Measurements from ENCODE around the gene CTLA4. TPM values are rescaled to one million over a fixed set of nuclear protein-coding genes. Genes with fewer than 3 reads are reported as not detected.

Gene CTLA4
- total and polyA plus RNA-seq, 10 of the 15 experiments (the other 5 are each of a cell fraction or from before 2014, with no cell fraction given), result not detected

DNA sequence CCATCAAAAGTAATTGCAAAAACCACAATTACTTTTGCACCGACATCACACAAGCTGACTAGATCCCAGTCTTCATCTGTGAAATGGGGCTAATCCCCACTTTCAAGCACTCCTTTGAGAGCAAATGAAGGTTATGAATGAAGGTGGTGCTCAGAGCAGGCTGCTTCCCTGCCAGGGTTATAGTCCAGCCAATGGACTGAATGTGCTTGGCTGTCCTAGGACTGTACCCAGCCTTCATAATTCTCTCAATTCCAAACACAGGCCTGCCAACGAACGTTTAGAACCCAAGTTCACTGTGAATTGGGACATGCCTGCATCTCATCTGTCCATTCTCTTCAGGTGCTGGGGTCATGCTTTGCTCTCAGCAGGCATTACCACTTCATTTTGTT is 41.2 kb downstream of the CTLA4 start (continued):
- no peak for TF ChIP-seq DPF2 (IDR thresholded peaks at IDR 0.05)
- TF ChIP-seq SUPT20H (IDR thresholded peaks at IDR 0.05; ENCODE audit: borderline replicate concordance, control insufficient read depth, low read depth, low read length), result no peak
- TF ChIP-seq YBX1 (IDR thresholded peaks at IDR 0.05), result no peak

GRCh38 chr2:203909261-203909967 is 41.8 kb downstream of the CTLA4 start:
- DNase-seq (ENCODE audit: low read depth, low spot score) (no peak), FAIRE-seq (no peak), ATAC-seq (peak; percentile 40; the same call in 1 of the 3 replicates)
- 34% methylated on average over 8 of the region's 8 CpGs for WGBS (ENCODE audit: insufficient coverage, insufficient replicate concordance, low lambda C conversion rate, missing lambda C conversion rate)
- ChIA-PET CTCF (interaction anchor here (0.6 to 1.5 kb wide), 4 partner anchors 92 to 442 kb away, joined by 3 read pairs; no protein-coding TSS in a partner anchor), POLR2A (no interaction called here), RAD21 (ENCODE audit: unreplicated experiment) (no interaction called here), SMC1A (ENCODE audit: uncharacterized antibody, unreplicated experiment) (interaction anchor here (0.5 to 0.8 kb wide), 4 partner anchors 8 to 823 kb away, joined by 3 to 4 read pairs (median 4); no protein-coding TSS in a partner anchor)
- no peaks in the 10 kb centered on the region for H3K36me3 ChIP-seq (ENCODE audit: control insufficient read depth in 2 of 2, insufficient read depth in 2 of 2, low read length in 1 of 2)
- H3K27me3 ChIP-seq (replicated peaks in 1 of 2; ENCODE audit: control insufficient read depth in 2 of 2, insufficient read depth in 2 of 2, low read length in 1 of 2), result 0 out of 4 replicates have a peak, but pooled peaks cover 0 to 5% of the 10 kb centered on the region in 2 experiments
- H3K4me1 ChIP-seq (ENCODE audit: control insufficient read depth, insufficient read depth, low read length), result peaks cover 4% of the 10 kb centered on the region; the same call in 1 of the 2 replicates
- TF ChIP-seq, protein P1, sequence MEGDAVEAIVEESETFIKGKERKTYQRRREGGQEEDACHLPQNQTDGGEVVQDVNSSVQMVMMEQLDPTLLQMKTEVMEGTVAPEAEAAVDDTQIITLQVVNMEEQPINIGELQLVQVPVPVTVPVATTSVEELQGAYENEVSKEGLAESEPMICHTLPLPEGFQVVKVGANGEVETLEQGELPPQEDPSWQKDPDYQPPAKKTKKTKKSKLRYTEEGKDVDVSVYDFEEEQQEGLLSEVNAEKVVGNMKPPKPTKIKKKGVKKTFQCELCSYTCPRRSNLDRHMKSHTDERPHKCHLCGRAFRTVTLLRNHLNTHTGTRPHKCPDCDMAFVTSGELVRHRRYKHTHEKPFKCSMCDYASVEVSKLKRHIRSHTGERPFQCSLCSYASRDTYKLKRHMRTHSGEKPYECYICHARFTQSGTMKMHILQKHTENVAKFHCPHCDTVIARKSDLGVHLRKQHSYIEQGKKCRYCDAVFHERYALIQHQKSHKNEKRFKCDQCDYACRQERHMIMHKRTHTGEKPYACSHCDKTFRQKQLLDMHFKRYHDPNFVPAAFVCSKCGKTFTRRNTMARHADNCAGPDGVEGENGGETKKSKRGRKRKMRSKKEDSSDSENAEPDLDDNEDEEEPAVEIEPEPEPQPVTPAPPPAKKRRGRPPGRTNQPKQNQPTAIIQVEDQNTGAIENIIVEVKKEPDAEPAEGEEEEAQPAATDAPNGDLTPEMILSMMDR (IDR thresholded peaks at IDR 0.05 in 2 of 3, conservative IDR thresholded peaks at IDR 0.05 in 1 of 3; ENCODE audit: control insufficient read depth in 2 of 3, extremely low read depth in 1 of 3, insufficient read depth in 1 of 3, low read depth in 3 of 3, low read length in 3 of 3), result peak; percentile 38 to 40 (median 39); a peak in 4 of 6 replicates
- TF ChIP-seq RUNX3 (IDR thresholded peaks at IDR 0.05; ENCODE audit: low read length) (no peak; the same call in 1 of the 2 replicates), SUPT20H (IDR thresholded peaks at IDR 0.05; ENCODE audit: borderline replicate concordance, control insufficient read depth, low read depth, low read length) (no peak), CEBPB (IDR thresholded peaks at IDR 0.05; ENCODE audit: borderline replicate concordance in 1 of 2, low read depth in 2 of 2, low read length in 2 of 2) (no peak), SPI1 (IDR thresholded peaks at IDR 0.05; ENCODE audit: borderline replicate concordance, insufficient read depth, low read depth, low read length) (peak; percentile 33; the same call in 1 of the 2 replicates), SREBF2 (IDR thresholded peaks at IDR 0.05; ENCODE audit: low read length) (no peak), RAD21 (IDR thresholded peaks at IDR 0.05; ENCODE audit: insufficient read depth, low read depth, low read length) (peak; percentile 67), SMC3 (IDR thresholded peaks at IDR 0.05; ENCODE audit: borderline replicate concordance, low read length) (peak; percentile 30; the same call in 1 of the 2 replicates)
- TF ChIP-seq, protein P2, sequence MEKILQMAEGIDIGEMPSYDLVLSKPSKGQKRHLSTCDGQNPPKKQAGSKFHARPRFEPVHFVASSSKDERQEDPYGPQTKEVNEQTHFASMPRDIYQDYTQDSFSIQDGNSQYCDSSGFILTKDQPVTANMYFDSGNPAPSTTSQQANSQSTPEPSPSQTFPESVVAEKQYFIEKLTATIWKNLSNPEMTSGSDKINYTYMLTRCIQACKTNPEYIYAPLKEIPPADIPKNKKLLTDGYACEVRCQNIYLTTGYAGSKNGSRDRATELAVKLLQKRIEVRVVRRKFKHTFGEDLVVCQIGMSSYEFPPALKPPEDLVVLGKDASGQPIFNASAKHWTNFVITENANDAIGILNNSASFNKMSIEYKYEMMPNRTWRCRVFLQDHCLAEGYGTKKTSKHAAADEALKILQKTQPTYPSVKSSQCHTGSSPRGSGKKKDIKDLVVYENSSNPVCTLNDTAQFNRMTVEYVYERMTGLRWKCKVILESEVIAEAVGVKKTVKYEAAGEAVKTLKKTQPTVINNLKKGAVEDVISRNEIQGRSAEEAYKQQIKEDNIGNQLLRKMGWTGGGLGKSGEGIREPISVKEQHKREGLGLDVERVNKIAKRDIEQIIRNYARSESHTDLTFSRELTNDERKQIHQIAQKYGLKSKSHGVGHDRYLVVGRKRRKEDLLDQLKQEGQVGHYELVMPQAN (conservative IDR thresholded peaks at IDR 0.05), result no peak
- TF ChIP-seq, protein P3, sequence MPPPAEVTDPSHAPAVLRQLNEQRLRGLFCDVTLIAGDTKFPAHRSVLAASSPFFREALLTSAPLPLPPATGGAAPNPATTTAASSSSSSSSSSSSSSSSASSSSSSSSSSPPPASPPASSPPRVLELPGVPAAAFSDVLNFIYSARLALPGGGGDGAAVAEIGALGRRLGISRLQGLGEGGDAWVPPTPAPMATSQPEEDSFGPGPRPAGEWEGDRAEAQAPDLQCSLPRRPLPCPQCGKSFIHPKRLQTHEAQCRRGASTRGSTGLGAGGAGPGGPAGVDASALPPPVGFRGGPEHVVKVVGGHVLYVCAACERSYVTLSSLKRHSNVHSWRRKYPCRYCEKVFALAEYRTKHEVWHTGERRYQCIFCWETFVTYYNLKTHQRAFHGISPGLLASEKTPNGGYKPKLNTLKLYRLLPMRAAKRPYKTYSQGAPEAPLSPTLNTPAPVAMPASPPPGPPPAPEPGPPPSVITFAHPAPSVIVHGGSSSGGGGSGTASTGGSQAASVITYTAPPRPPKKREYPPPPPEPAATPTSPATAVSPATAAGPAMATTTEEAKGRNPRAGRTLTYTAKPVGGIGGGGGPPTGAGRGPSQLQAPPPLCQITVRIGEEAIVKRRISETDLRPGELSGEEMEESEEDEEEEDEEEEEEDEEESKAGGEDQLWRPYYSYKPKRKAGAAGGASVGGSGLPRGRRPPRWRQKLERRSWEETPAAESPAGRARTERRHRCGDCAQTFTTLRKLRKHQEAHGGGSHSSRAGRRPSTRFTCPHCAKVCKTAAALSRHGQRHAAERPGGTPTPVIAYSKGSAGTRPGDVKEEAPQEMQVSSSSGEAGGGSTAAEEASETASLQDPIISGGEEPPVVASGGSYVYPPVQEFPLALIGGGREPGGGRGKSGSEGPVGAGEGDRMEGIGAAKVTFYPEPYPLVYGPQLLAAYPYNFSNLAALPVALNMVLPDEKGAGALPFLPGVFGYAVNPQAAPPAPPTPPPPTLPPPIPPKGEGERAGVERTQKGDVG (CRISPR knock-in tag; IDR thresholded peaks at IDR 0.05), result no peak
- BruUV-seq (replicated peaks), result no TSS peak
- in situ Hi-C loops (cut with MboI) (no loop called here), intact Hi-C loops (cut with micrococcal nuclease; ENCODE audit: unreplicated experiment) (loop anchor here (5.0 kb wide), 1 partner anchor 427 kb away; no protein-coding TSS in a partner anchor)
- H3K27ac ChIP-seq (ENCODE audit: control insufficient read depth, insufficient read depth), result no peak overlapping the region
- no peak overlapping the region for H3K9ac ChIP-seq (ENCODE audit: control insufficient read depth, insufficient read depth, low read length)
- H3K4me3 ChIP-seq, result no peak overlapping the region
- no peaks in the 10 kb centered on the region for H3K9me3 ChIP-seq (replicated peaks; ENCODE audit: control insufficient read depth, insufficient read depth, low read length)
- no peak overlapping the region for H3K4me2 ChIP-seq (ENCODE audit: control insufficient read depth, insufficient read depth)
- H4K20me1 ChIP-seq (ENCODE audit: control insufficient read depth, insufficient read depth), result no peaks in the 10 kb centered on the region
- H3K79me2 ChIP-seq (ENCODE audit: control insufficient read depth, insufficient read depth, low read length), result no peaks in the 10 kb centered on the region
- no peak overlapping the region for H2AFZ ChIP-seq (ENCODE audit: control insufficient read depth, low read depth, low read length)
